KMS-11 (cell line): ENCODE data around the gene KIF16B.

Experiments used
- H2AFZ ChIP-seq: fragments of 200-600 bp; sonication (generic); 2 replicates; pipeline ENCODE4 v1.6.1; 2016; ENCODE audit warnings: antibody characterized with exemption, mixed run types, low read depth
- H3K27ac ChIP-seq: fragments of 200-600 bp; sonication (generic); 2 replicates; pipeline ENCODE4 v1.6.1; 2016; ENCODE audit warnings: mild to moderate bottlenecking, mixed run types
- H3K27me3 ChIP-seq: fragments of 200-600 bp; sonication (generic); 2 replicates; pipeline ENCODE4 v1.6.1; 2017; ENCODE audit warnings: mild to moderate bottlenecking, low read depth, mixed run types, moderate library complexity; ENCODE audit not compliant: insufficient read depth
- H3K36me3 ChIP-seq: fragments of 200-600 bp; sonication (generic); 2 replicates; pipeline ENCODE4 v1.6.1; 2017; ENCODE audit warnings: mild to moderate bottlenecking, mixed run types; ENCODE audit not compliant: insufficient read depth
- H3K4me1 ChIP-seq: fragments of 200-600 bp; sonication (generic); 2 replicates; pipeline ENCODE4 v1.6.1; 2016; ENCODE audit warnings: mild to moderate bottlenecking, low read depth, mixed run types; ENCODE audit not compliant: poor library complexity, severe bottlenecking
- H3K4me2 ChIP-seq: fragments of 200-600 bp; sonication (generic); 2 replicates; pipeline ENCODE4 v1.7.0; 2016; ENCODE audit warnings: mild to moderate bottlenecking, mixed run types
- H3K4me3 ChIP-seq: fragments of 200-600 bp; sonication (generic); IDR thresholded peaks from 2 replicates; pipeline ENCODE4 v1.6.1; 2017; ENCODE audit warnings: low read depth, low read length, mixed read lengths; ENCODE audit not compliant: insufficient read depth
- H3K79me2 ChIP-seq: fragments of 200-600 bp; sonication (generic); 2 replicates; pipeline ENCODE4 v1.6.1; 2016; ENCODE audit warnings: low read depth, mixed run types; ENCODE audit not compliant: insufficient read depth
- H3K9ac ChIP-seq: fragments of 200-600 bp; sonication (generic); 2 replicates; pipeline ENCODE4 v1.6.1; 2016; ENCODE audit warnings: mild to moderate bottlenecking, mixed run types
- H4K20me1 ChIP-seq: fragments of 200-600 bp; sonication (generic); 2 replicates; pipeline ENCODE4 v1.6.1; 2016; ENCODE audit warnings: mild to moderate bottlenecking, mixed run types; ENCODE audit not compliant: insufficient read depth
- CTCF ChIP-seq: fragments of 200-600 bp; sonication (generic); conservative IDR thresholded peaks from 2 replicates; pipeline ENCODE4 v1.6.1; 2017; ENCODE audit warnings: low read depth, mild to moderate bottlenecking, antibody characterized with exemption, low read length, moderate library complexity, mixed read lengths

The KIF16B gene

GRCh38 chr20:16314748-16315159, 258.5 kb downstream of the KIF16B start:
- H3K4me1 ChIP-seq = no peaks in the 10 kb centered on the region
- no peaks in the 10 kb centered on the region for H3K27me3 ChIP-seq
- no peak for TF ChIP-seq CTCF
- no peak overlapping the region for H3K27ac ChIP-seq
- H3K79me2 ChIP-seq = no peaks in the 10 kb centered on the region
- no peak overlapping the region for H2AFZ ChIP-seq
- H3K4me3 ChIP-seq = no peak overlapping the region
- H3K9ac ChIP-seq = no peak overlapping the region
- H3K36me3 ChIP-seq = no peaks in the 10 kb centered on the region
- H4K20me1 ChIP-seq = no peaks in the 10 kb centered on the region
- no peak overlapping the region for H3K4me2 ChIP-seq

- H3K4me2 ChIP-seq = no peak overlapping the region
- H3K79me2 ChIP-seq = no peaks in the 10 kb centered on the region
- H3K4me1 ChIP-seq = no peaks in the 10 kb centered on the region
- no peaks in the 10 kb centered on the region for H4K20me1 ChIP-seq
- H3K9ac ChIP-seq = no peak overlapping the region
- no peak overlapping the region for H2AFZ ChIP-seq
- H3K4me3 ChIP-seq = no peak overlapping the region
- no peak overlapping the region for H3K27ac ChIP-seq
- no peak for TF ChIP-seq CTCF
- no peaks in the 10 kb centered on the region for H3K36me3 ChIP-seq
- H3K27me3 ChIP-seq = no peaks in the 10 kb centered on the region
These were observed 258.9 kb downstream of the KIF16B start for GRCh38 chr20:16314320-16314719.

GRCh38 chr20:16313917-16314316, 259.3 kb downstream of the KIF16B start:
- no peak overlapping the region for H2AFZ ChIP-seq
- no peak overlapping the region for H3K27ac ChIP-seq
- no peaks in the 10 kb centered on the region for H4K20me1 ChIP-seq
- no peak overlapping the region for H3K4me2 ChIP-seq
- no peaks in the 10 kb centered on the region for H3K79me2 ChIP-seq
- H3K36me3 ChIP-seq = no peaks in the 10 kb centered on the region
- H3K4me1 ChIP-seq = no peaks in the 10 kb centered on the region
- no peak overlapping the region for H3K4me3 ChIP-seq
- TF ChIP-seq CTCF = no peak
- no peak overlapping the region for H3K9ac ChIP-seq
- H3K27me3 ChIP-seq = no peaks in the 10 kb centered on the region

GRCh38 chr20:16312998-16313397, 260.2 kb downstream of the KIF16B start:
- H3K27me3 ChIP-seq = no peaks in the 10 kb centered on the region
- no peak overlapping the region for H3K9ac ChIP-seq
- H3K36me3 ChIP-seq = no peaks in the 10 kb centered on the region

More at GRCh38 chr20:16312998-16313397, 260.2 kb downstream of the KIF16B start:
- no peak for TF ChIP-seq CTCF
- Histone ChIP-seq H3K4me3 (no peak overlapping the region), H3K4me1 (no peaks in the 10 kb centered on the region), H3K27ac (no peak overlapping the region), H4K20me1 (no peaks in the 10 kb centered on the region), H3K4me2 (no peak overlapping the region), H3K79me2 (no peaks in the 10 kb centered on the region), H2AFZ (no peak overlapping the region)
